PC-3 (cell line): Measurements from ENCODE around the gene P4HB. TPM values are rescaled to one million over a fixed set of nuclear protein-coding genes. Genes with fewer than 3 reads are reported as not detected.

Experiments used
- ATAC-seq: fragments of 200-7000 bp; cut with Tn5 transposase; 2 replicates; pipeline ENCODE4 v1.9.1; 2020; ENCODE audit warnings: mild to moderate bottlenecking, moderate library complexity
- BruUV-seq: library from RNA; stranded (reverse); fragments of 400-500 nt; replicated peaks from 2 replicates; lab custom pipeline; 2021; lab: Mats Ljungman, UMichigan
- CTCF ChIA-PET: fragments of 300-600 bp; sonication (Branson Sonifier 250); formaldehyde crosslinking; loops from one replicate; lab custom pipeline; 2022; ENCODE audit warnings: antibody characterized with exemption; lab: Charles Lee
- POLR2A ChIA-PET: fragments of 300-600 bp; sonication (Branson Sonifier 250); formaldehyde crosslinking; loops from one replicate; lab custom pipeline; 2022; ENCODE audit warnings: antibody characterized with exemption; ENCODE audit not compliant: unreplicated experiment; lab: Charles Lee
- DNase-seq: peaks from one replicate; pipeline ENCODE4 v3.0.0-alpha.2; 2015
- H2AFZ ChIP-seq: fragments of 300-600 bp; sonication (generic); 2 replicates; pipeline ENCODE4 v1.6.0; 2016; ENCODE audit warnings: antibody characterized with exemption, low read length
- H3F3A ChIP-seq: fragments of 300-600 bp; sonication (generic); one replicate; pipeline ENCODE4 v1.6.0; 2017; ENCODE audit warnings: antibody characterized with exemption, low read length, control low read depth, mild to moderate bottlenecking; ENCODE audit not compliant: unreplicated experiment
- H3K27ac ChIP-seq: fragments of 300-600 bp; sonication (generic); 2 replicates; pipeline ENCODE4 v1.5.1; 2016; ENCODE audit warnings: mild to moderate bottlenecking, low read length
- H3K27me3 ChIP-seq: fragments of 300-600 bp; sonication (generic); 2 replicates; pipeline ENCODE4 v1.6.1; 2016; ENCODE audit warnings: low read length, mixed read lengths
- H3K36me3 ChIP-seq: fragments of 300-600 bp; sonication (generic); 2 replicates; pipeline ENCODE4 v1.6.1; 2016; ENCODE audit warnings: low read depth, mixed run types, low read length, mixed read lengths
- H3K4me1 ChIP-seq: fragments of 300-600 bp; sonication (generic); 2 replicates; pipeline ENCODE4 v1.5.1; 2016; ENCODE audit warnings: low read length; ENCODE audit not compliant: insufficient read depth
- H3K4me2 ChIP-seq: fragments of 300-600 bp; sonication (generic); 2 replicates; pipeline ENCODE4 v1.6.0; 2016; ENCODE audit warnings: low read length
- H3K4me3 ChIP-seq: fragments of 300-600 bp; sonication (generic); 2 replicates; pipeline ENCODE4 v1.5.1; 2016; ENCODE audit warnings: mild to moderate bottlenecking, low read length, mixed read lengths
- H3K79me2 ChIP-seq: fragments of 300-600 bp; sonication (generic); 2 replicates; pipeline ENCODE4 v1.6.1; 2017; ENCODE audit warnings: low read length, mixed read lengths
- H3K9ac ChIP-seq: fragments of 300-600 bp; sonication (generic); 2 replicates; pipeline ENCODE4 v1.6.0; 2016; ENCODE audit warnings: mild to moderate bottlenecking, low read length
- H3K9me2 ChIP-seq: fragments of 300-600 bp; sonication (generic); replicated peaks from 2 replicates; pipeline ENCODE4 v1.6.1; 2016; ENCODE audit warnings: mixed run types, low read length, mixed read lengths
- H3K9me3 ChIP-seq: fragments of 300-600 bp; sonication (generic); 2 replicates; pipeline ENCODE4 v1.6.1; 2016; ENCODE audit warnings: low read length, mixed read lengths
- H4K20me1 ChIP-seq: fragments of 300-600 bp; sonication (generic); 2 replicates; pipeline ENCODE4 v1.6.1; 2016; ENCODE audit warnings: low read length, mixed read lengths
- EZH2 ChIP-seq: fragments of 300-600 bp; sonication (generic); IDR thresholded peaks from one replicate; pipeline ENCODE4 v1.6.1; 2017; ENCODE audit warnings: antibody characterized with exemption, mild to moderate bottlenecking, low read length; ENCODE audit not compliant: unreplicated experiment
- EZH2phosphoT487 ChIP-seq: fragments of 300-600 bp; sonication (generic); IDR thresholded peaks from 2 replicates; pipeline ENCODE4 v1.6.1; 2018; ENCODE audit warnings: mild to moderate bottlenecking, antibody characterized with exemption, low read length, borderline replicate concordance
- intact Hi-C: fragments of 100-400 bp; cut with micrococcal nuclease; formaldehyde crosslinking; loops from 2 replicates; pipeline ENCODE4 v1.9.0; 2023
- total RNA-seq: library from RNA; depleted of rRNA; stranded (reverse); fragments of >200 nt; gene quantifications from 2 replicates; pipeline ENCODE4 v1.2.3, GENCODE V29; 2014
- TF ChIP-seq, protein P1 (sequence below): fragments of 300-600 bp; sonication (generic); conservative IDR thresholded peaks from 2 replicates; pipeline ENCODE4 v1.5.1; 2017; ENCODE audit warnings: antibody characterized with exemption, low read depth, mild to moderate bottlenecking, low read length

Gene P4HB
- total RNA-seq, 1 experiment from 2014 or later: 1,089 TPM

DNA sequence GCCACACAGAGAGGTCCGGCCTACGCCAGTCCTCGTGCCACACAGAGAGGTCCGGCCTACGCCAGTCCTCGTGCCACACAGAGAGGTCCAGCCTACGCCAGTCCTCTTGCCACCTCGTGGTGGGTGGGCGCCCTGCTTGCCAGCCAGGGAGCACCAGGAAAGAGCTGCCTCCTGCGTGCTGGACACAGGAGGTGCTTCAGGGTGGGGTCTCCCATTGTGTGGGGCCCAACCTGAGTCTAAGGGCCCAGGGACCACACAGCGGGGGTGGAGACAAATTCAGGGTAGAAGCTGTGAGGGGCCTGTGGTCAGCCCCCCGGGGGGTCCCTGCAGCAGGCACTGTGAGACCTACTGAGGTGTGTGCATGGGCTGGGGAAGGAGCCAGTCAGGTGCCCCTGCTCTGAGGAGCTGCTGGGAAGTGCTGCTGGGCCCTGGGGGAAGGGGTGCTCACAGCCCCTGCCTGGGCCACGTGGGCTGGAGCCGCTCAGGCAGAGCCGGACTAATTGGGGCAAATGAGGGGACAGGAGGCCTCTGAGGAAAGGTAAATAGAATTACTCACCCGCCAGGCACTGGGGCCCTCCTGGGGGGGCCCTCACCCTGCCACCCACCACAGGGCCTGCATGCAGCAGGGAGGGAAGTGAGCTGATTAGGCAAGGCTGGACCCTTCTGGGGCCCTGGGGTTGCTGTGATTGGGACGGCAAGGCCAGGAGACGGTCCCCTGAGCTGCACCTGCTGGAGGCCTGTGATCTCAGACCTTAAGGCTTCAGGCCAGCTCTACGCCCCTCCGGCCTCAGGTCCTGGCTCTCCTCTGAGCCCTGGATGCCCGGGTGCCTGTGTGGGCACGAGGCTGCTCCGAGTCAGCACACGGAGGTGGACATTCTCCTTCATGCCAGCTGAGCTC lies 45.3 kb downstream of the P4HB start:
- no peaks in the 10 kb centered on the region for H3K36me3 ChIP-seq
- H4K20me1 ChIP-seq: no peaks in the 10 kb centered on the region
- no peaks in the 10 kb centered on the region for H3F3A ChIP-seq
- no peak overlapping the region for H3K27ac ChIP-seq
- no peaks in the 10 kb centered on the region for H3K27me3 ChIP-seq
- H3K4me1 ChIP-seq: peaks cover 10% of the 10 kb centered on the region
- ChIA-PET POLR2A (interaction anchor here (0.6 kb wide), 1 partner anchor 76 kb away, joined by 11 read pairs; no protein-coding TSS in a partner anchor), CTCF (no interaction called here)
- no peaks in the 10 kb centered on the region for H3K9me3 ChIP-seq
- intact Hi-C loops: no loop called here
- no peak for DNase-seq
- no peak for TF ChIP-seq EZH2phosphoT487
- no peak overlapping the region for H3K4me2 ChIP-seq
- no peak overlapping the region for H3K4me3 ChIP-seq
- ATAC-seq: peak; percentile 36
- H3K9me2 ChIP-seq: no peaks in the 10 kb centered on the region
- H3K9ac ChIP-seq: no peak overlapping the region
- H2AFZ ChIP-seq: no peak overlapping the region
- H3K79me2 ChIP-seq: no peaks in the 10 kb centered on the region
- BruUV-seq: no TSS peak

DNA sequence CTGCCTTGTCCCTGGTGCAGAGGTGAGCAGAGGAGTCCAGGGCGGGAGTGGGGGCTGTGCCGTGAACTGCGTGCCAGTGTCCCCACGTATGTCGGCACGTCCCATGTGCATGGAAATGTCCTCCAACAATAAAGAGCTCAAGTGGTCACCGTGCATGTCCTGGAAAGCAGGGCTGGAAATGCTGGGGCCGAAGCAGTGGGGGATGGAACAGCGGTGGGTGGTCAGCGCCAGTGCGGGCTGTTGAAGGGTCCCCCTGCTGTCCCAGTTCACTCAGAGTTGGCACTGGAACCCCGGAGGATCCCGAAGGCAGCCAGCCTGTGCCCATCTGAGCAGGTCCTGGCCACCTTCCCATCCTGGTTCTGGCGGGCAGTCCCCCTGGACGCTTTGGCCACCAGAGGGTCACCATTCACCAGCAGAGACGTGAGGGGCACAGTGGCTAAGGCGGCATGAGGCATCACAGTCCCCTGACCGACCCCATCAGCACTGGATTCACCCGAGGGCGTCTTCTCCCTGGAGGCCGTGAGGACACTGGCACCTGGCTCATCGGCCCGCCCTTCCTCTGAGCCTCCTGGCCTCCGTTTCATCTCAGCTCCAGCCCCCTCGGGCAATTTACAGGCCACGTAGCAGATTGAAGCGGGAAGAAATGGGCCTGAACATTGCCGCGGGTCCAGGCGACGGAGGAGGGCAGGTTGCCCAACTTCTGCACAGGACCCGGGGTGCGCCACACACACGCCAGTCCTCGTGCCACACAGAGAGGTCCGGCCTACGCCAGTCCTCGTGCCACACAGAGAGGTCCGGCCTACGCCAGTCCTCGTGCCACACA lies 46.3 kb downstream of the P4HB start:
- H3K36me3 ChIP-seq: no peaks in the 10 kb centered on the region
- H3K4me2 ChIP-seq: no peak overlapping the region
- no peak overlapping the region for H3K4me3 ChIP-seq
- H3K9me3 ChIP-seq: no peaks in the 10 kb centered on the region
- peaks cover 10% of the 10 kb centered on the region for H3K4me1 ChIP-seq
- no peaks in the 10 kb centered on the region for H3K79me2 ChIP-seq
- DNase-seq (no peak), ATAC-seq (no peak)
- intact Hi-C loops: no loop called here
- no peaks in the 10 kb centered on the region for H3K9me2 ChIP-seq
- TF ChIP-seq EZH2: no peak
- no peak for TF ChIP-seq EZH2phosphoT487
- TF ChIP-seq, protein P1, sequence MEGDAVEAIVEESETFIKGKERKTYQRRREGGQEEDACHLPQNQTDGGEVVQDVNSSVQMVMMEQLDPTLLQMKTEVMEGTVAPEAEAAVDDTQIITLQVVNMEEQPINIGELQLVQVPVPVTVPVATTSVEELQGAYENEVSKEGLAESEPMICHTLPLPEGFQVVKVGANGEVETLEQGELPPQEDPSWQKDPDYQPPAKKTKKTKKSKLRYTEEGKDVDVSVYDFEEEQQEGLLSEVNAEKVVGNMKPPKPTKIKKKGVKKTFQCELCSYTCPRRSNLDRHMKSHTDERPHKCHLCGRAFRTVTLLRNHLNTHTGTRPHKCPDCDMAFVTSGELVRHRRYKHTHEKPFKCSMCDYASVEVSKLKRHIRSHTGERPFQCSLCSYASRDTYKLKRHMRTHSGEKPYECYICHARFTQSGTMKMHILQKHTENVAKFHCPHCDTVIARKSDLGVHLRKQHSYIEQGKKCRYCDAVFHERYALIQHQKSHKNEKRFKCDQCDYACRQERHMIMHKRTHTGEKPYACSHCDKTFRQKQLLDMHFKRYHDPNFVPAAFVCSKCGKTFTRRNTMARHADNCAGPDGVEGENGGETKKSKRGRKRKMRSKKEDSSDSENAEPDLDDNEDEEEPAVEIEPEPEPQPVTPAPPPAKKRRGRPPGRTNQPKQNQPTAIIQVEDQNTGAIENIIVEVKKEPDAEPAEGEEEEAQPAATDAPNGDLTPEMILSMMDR: no peak
- H3K9ac ChIP-seq: no peak overlapping the region
- ChIA-PET POLR2A (no interaction called here), CTCF (no interaction called here)
- no peaks in the 10 kb centered on the region for H4K20me1 ChIP-seq
- no peak overlapping the region for H2AFZ ChIP-seq
- H3K27ac ChIP-seq: no peak overlapping the region
- 0 out of 2 replicates have a peak, but pooled peaks cover 5% of the 10 kb centered on the region for H3K27me3 ChIP-seq
- BruUV-seq: no TSS peak
- no peaks in the 10 kb centered on the region for H3F3A ChIP-seq

GRCh38 chr17:81813371-81813684 lies 47.0 kb downstream of the P4HB start:
- Histone ChIP-seq H3K9ac (no peak overlapping the region), H3K79me2 (no peaks in the 10 kb centered on the region), H4K20me1 (no peaks in the 10 kb centered on the region), H3K36me3 (no peaks in the 10 kb centered on the region), H3F3A (no peaks in the 10 kb centered on the region), H3K4me1 (peaks cover 10% of the 10 kb centered on the region), H3K4me3 (no peak overlapping the region), H3K9me2 (no peaks in the 10 kb centered on the region), H3K4me2 (no peak overlapping the region), H3K27ac (no peak overlapping the region), H2AFZ (no peak overlapping the region), H3K9me3 (no peaks in the 10 kb centered on the region), H3K27me3 (0 out of 2 replicates have a peak, but pooled peaks cover 8% of the 10 kb centered on the region)
- DNase-seq (no peak), ATAC-seq (no peak)
- TF ChIP-seq EZH2phosphoT487 (no peak), EZH2 (no peak)
- TF ChIP-seq, protein P1: no peak
- no TSS peak for BruUV-seq
- ChIA-PET CTCF (no interaction called here), POLR2A (no interaction called here)
- intact Hi-C loops: no loop called here
